ENCODE data around the gene EDEM2.

DNA sequence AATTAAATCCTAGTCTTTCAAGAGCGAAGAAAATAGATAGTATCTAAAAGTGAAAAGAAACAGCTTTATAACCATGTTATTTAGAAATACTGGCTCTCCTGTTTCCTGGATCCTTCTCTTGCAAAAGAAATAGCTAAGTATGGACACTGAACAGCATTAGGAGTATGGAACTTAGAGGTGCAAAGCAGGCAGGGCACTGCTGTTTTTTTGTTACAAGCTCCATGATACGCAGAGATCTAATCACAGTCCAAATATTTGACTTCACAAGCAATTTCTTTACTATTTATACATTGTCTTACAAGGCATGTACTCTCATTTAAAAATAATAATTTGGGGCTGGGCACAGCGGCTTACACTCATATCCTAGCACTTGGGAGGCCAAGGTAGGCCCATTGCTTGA, 62.1 kb downstream of the EDEM2 start:
- no peak for TF ChIP-seq EP300 (IDR thresholded peaks at IDR 0.05; ENCODE audit: low read depth)
- TF ChIP-seq, protein P1, sequence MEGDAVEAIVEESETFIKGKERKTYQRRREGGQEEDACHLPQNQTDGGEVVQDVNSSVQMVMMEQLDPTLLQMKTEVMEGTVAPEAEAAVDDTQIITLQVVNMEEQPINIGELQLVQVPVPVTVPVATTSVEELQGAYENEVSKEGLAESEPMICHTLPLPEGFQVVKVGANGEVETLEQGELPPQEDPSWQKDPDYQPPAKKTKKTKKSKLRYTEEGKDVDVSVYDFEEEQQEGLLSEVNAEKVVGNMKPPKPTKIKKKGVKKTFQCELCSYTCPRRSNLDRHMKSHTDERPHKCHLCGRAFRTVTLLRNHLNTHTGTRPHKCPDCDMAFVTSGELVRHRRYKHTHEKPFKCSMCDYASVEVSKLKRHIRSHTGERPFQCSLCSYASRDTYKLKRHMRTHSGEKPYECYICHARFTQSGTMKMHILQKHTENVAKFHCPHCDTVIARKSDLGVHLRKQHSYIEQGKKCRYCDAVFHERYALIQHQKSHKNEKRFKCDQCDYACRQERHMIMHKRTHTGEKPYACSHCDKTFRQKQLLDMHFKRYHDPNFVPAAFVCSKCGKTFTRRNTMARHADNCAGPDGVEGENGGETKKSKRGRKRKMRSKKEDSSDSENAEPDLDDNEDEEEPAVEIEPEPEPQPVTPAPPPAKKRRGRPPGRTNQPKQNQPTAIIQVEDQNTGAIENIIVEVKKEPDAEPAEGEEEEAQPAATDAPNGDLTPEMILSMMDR (IDR thresholded peaks at IDR 0.05): no peak
